Stimulated activated memory B cell treated with anti-CD40 and anti-IgM and Interleukin-4, amounts not matched to agents 10 μg/mL and 1 μg/mL and 100 μg/mL, for 72 hours (primary cell): ENCODE data around the gene MICALL1.

Experiments
- ATAC-seq: fragments of 150-1000 bp; cut with Tn5 transposase; 2 replicates; pipeline ENCODE4 v1.10.0; 2021
- H3K27ac Mint-ChIP-seq: one replicate; pipeline ENCODE4 v1.8.0; 2022; ENCODE audit warnings: mild to moderate bottlenecking, mixed read lengths
- H3K27me3 Mint-ChIP-seq: one replicate; pipeline ENCODE4 v1.8.0; 2022; ENCODE audit warnings: mixed read lengths
- H3K36me3 Mint-ChIP-seq: one replicate; pipeline ENCODE4 v1.8.0; 2022; ENCODE audit warnings: mixed read lengths
- H3K4me1 Mint-ChIP-seq: one replicate; pipeline ENCODE4 v1.8.0; 2022; ENCODE audit warnings: mixed read lengths
- H3K4me3 Mint-ChIP-seq: one replicate; pipeline ENCODE4 v1.8.0; 2022; ENCODE audit warnings: mild to moderate bottlenecking, moderate library complexity, mixed read lengths
- H3K9me3 Mint-ChIP-seq: one replicate; pipeline ENCODE4 v1.8.0; 2022; ENCODE audit warnings: mixed read lengths

MICALL1 gene

DNA sequence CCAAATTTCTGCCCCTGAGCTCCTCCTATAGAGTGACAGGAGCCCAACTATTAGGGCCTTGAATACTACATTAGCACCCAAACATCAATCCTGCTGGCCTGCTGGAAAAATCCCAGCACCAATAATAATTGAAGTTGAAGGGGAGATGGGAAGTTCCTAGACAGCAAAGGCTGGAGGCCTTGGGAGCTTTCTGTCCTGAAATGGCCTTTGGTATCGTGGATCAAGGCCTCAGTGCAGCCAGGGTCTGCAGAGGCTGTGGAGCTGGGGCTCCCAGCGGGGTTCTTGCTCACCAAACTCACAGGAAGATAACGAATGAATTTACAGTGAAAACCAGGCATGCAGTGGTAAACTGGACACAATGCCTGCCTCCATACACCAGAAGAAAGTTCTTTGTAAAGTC lies 9.2 kb upstream of the MICALL1 start:
- Mint-ChIP-seq H3K9me3 (no peaks in the 10 kb centered on the region), H3K27ac (peak overlapping the region; percentile 83), H3K4me3 (no peak overlapping the region), H3K4me1 (peaks cover 11% of the 10 kb centered on the region), H3K27me3 (no peaks in the 10 kb centered on the region), H3K36me3 (peaks cover 7% of the 10 kb centered on the region)
- no peak for ATAC-seq

DNA sequence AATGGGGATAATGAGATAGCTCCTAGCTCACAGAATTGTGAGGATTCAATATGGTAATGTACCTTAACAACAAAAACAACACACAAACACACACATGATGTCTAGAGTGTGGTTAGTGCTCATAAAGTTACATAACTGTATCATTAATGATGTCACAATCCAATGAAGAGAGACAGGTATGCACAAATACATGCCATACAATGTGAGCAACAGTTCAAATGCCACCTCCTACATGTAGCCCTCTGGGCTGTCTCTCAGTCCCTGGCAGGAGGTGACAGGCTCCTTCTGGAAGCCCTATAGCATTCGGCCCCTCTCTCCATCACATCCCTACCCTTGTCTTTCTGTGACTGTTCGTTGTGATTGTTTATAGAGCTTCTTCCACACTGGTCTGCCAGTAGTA lies 8.3 kb upstream of the MICALL1 start:
- no peak overlapping the region for H3K4me3 Mint-ChIP-seq
- peaks cover 5% of the 10 kb centered on the region for H3K36me3 Mint-ChIP-seq
- no peaks in the 10 kb centered on the region for H3K27me3 Mint-ChIP-seq
- peaks cover 11% of the 10 kb centered on the region for H3K4me1 Mint-ChIP-seq
- peak overlapping the region; percentile 26 for H3K27ac Mint-ChIP-seq
- no peaks in the 10 kb centered on the region for H3K9me3 Mint-ChIP-seq
- ATAC-seq: no peak

DNA sequence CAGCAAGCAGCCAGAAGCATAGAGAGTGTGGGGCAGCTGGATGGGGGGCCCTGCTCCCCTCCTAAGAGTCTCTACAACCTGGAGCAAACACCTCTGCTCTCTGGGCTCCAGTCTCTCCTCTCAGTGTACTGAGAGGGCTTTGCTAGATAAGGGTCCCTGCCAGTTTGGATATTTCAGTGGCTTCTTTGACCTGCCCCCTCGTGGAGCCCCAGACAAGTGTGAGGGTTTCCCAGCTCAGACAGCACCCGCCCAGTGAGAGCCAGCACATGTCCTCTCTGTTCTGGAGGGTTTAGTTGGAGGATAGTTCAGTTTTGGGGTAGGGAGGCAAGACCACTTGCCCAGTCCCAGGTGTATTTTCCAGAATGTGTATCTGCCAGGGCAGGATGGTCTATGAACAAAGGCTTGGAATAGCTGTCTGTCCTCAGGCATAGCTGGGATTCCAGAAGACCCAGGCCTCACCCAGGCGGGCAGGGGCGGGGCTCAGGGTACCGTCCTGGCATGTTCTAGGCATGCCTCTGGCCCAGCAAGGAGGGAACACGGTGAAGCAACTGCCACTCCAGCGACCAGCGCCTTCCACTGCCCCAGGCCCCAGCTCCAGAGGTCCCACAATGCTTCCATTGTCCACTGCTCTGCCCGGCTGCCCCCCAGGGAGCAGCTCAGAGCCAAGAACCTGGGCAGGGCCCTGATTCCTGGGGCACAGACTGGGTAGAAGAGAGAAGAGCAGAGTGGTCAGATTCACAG lies 7.5 kb upstream of the MICALL1 start:
- peaks cover 4% of the 10 kb centered on the region for H3K36me3 Mint-ChIP-seq
- H3K4me1 Mint-ChIP-seq: peaks cover 11% of the 10 kb centered on the region
- H3K27me3 Mint-ChIP-seq: no peaks in the 10 kb centered on the region
- no peak for ATAC-seq
- peak overlapping the region; percentile 26 for H3K27ac Mint-ChIP-seq
- no peaks in the 10 kb centered on the region for H3K9me3 Mint-ChIP-seq
- H3K4me3 Mint-ChIP-seq: no peak overlapping the region

GRCh38 chr22:37904572-37905533 lies 1.2 kb upstream of the MICALL1 start:
- Mint-ChIP-seq H3K27me3 (no peaks in the 10 kb centered on the region), H3K27ac (peak overlapping the region; percentile 88), H3K36me3 (no peaks in the 10 kb centered on the region), H3K9me3 (no peaks in the 10 kb centered on the region), H3K4me1 (peaks cover 24% of the 10 kb centered on the region), H3K4me3 (peak overlapping the region; percentile 85)
- no peak for ATAC-seq

GRCh38 chr22:37906364-37907008 lies 389 bp downstream of the MICALL1 start:
- H3K4me1 Mint-ChIP-seq: peaks cover 28% of the 10 kb centered on the region
- peak overlapping the region; percentile 28 for H3K27ac Mint-ChIP-seq
- H3K36me3 Mint-ChIP-seq: no peaks in the 10 kb centered on the region
- no peaks in the 10 kb centered on the region for H3K27me3 Mint-ChIP-seq
- peak overlapping the region; percentile 82 for H3K4me3 Mint-ChIP-seq
- peak; percentile 62 for ATAC-seq
- H3K9me3 Mint-ChIP-seq: no peaks in the 10 kb centered on the region

DNA sequence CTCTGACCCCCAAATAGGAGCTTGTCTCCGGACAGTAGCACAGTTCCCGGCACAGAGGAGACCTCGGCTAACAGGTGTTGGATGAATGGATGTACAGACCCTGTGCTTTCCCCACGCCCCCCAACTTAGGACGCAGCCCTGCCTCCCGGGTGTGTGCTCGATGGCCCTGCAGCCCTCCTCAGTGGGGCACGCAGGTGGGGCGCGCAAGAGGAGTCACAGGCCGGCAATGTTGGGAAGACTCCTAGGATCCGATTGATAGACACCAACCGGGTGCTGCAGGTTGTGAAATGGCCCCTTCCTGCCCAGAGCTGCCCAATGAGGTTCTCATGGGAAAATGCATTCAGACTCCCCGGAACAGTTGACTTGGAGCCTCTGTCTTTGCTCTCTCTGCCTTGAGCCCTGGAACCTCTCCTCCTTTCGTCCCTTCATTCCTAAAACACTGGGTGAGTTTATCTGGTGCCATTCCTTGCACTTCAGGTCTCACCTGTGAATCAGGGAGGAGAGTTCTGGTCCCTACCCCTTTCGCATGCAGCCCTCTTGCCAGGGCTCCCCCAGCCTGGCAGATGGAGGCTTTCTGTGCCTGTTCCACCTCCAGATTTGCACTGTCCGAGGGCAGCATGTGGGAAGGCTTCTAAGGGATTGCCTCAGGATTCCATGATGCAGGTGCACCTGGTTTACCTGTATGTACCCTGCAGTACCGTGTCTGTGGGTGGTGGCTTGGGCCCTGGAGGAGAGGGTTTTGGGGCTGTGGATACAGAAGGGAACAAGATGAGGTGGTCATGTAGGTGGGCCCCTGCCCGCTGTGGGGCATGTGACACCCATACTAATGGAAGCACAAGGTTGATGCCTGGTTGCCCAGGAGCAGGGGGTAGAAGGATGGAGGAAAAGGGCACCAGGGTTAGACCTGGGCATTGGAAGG lies 1.2 kb downstream of the MICALL1 start:
- no peaks in the 10 kb centered on the region for H3K27me3 Mint-ChIP-seq
- no peaks in the 10 kb centered on the region for H3K9me3 Mint-ChIP-seq
- peak overlapping the region; percentile 82 for H3K4me3 Mint-ChIP-seq
- peak overlapping the region; percentile 28 for H3K27ac Mint-ChIP-seq
- H3K36me3 Mint-ChIP-seq: peaks cover 2% of the 10 kb centered on the region
- ATAC-seq: no peak
- peaks cover 35% of the 10 kb centered on the region for H3K4me1 Mint-ChIP-seq

GRCh38 chr22:37909766-37910165 lies 3.7 kb downstream of the MICALL1 start:
- peaks cover 42% of the 10 kb centered on the region for H3K4me1 Mint-ChIP-seq

GRCh38 chr22:37910890-37911672 lies 5.0 kb downstream of the MICALL1 start:
- no peak for ATAC-seq
- Mint-ChIP-seq H3K9me3 (no peaks in the 10 kb centered on the region), H3K27me3 (no peaks in the 10 kb centered on the region), H3K36me3 (peaks cover 4% of the 10 kb centered on the region), H3K27ac (no peak overlapping the region), H3K4me3 (no peak overlapping the region), H3K4me1 (peaks cover 32% of the 10 kb centered on the region)

More at GRCh38 chr22:37909766-37910165, 3.7 kb downstream of the MICALL1 start:
- H3K36me3 Mint-ChIP-seq: peaks cover 4% of the 10 kb centered on the region
- H3K27ac Mint-ChIP-seq: no peak overlapping the region
- ATAC-seq: no peak
- H3K9me3 Mint-ChIP-seq: no peaks in the 10 kb centered on the region
- no peaks in the 10 kb centered on the region for H3K27me3 Mint-ChIP-seq
- no peak overlapping the region for H3K4me3 Mint-ChIP-seq

GRCh38 chr22:37911697-37912096 lies 5.6 kb downstream of the MICALL1 start:
- no peaks in the 10 kb centered on the region for H3K9me3 Mint-ChIP-seq
- H3K36me3 Mint-ChIP-seq: peaks cover 9% of the 10 kb centered on the region
- H3K4me3 Mint-ChIP-seq: no peak overlapping the region
- no peaks in the 10 kb centered on the region for H3K27me3 Mint-ChIP-seq
- H3K27ac Mint-ChIP-seq: no peak overlapping the region
- no peak for ATAC-seq
- peaks cover 32% of the 10 kb centered on the region for H3K4me1 Mint-ChIP-seq

GRCh38 chr22:37912171-37912570 lies 6.1 kb downstream of the MICALL1 start:
- Mint-ChIP-seq H3K27me3 (no peaks in the 10 kb centered on the region), H3K4me1 (peaks cover 27% of the 10 kb centered on the region), H3K36me3 (peaks cover 12% of the 10 kb centered on the region), H3K27ac (no peak overlapping the region), H3K4me3 (no peak overlapping the region), H3K9me3 (no peaks in the 10 kb centered on the region)
- no peak for ATAC-seq

DNA sequence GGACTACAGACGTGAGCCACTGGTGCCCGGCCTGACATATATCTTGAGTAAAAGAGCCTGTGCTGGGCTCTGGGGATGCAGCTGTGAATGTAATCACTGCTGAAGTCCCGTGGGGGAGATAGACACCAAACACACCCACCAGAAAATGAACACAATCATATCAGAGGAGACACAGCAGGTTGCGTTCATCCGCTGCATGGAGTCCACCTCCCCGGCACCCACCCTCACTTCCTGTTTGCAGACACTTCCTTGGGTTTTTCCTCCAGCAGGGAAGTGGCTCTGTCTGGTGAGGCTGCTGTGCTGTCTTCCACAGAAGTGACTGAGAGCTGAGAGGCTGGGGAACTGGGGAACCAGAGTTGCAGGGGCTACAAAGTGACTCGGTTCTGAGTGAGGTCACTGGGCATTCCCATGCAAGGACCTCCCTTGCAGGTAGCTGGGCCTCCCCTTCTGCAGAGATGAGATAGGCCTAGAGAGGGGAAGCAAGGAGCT lies 7.2 kb downstream of the MICALL1 start:
- Mint-ChIP-seq H3K27ac (no peak overlapping the region), H3K4me3 (no peak overlapping the region), H3K36me3 (peaks cover 12% of the 10 kb centered on the region), H3K27me3 (no peaks in the 10 kb centered on the region), H3K4me1 (peaks cover 27% of the 10 kb centered on the region), H3K9me3 (no peaks in the 10 kb centered on the region)
- ATAC-seq: no peak

DNA sequence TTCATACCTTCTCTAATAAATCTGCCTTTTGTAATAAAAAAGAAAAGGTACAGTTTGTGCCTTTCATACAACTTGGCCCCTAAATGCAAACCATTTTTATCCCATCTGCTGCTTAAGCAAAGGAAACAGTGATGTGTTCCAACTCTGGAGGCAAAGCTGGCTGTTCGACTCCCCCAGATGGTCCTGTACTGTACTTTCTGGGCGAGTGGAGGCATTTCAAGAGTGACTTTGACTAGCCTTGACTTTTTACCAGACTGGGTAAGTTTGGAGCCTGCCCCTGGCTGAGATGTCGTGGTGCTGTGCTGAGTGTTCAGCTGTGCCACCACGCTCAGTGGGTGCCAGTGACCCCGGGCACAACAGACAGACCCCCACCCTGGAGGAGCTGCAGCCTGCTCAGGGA lies 10.2 kb downstream of the MICALL1 start:
- H3K9me3 Mint-ChIP-seq: no peaks in the 10 kb centered on the region
- H3K27ac Mint-ChIP-seq: no peak overlapping the region
- H3K4me1 Mint-ChIP-seq: peaks cover 38% of the 10 kb centered on the region
- H3K4me3 Mint-ChIP-seq: no peak overlapping the region
- peaks cover 18% of the 10 kb centered on the region for H3K36me3 Mint-ChIP-seq
- no peak for ATAC-seq
- no peaks in the 10 kb centered on the region for H3K27me3 Mint-ChIP-seq

GRCh38 chr22:37917874-37918548 lies 11.9 kb downstream of the MICALL1 start:
- peak overlapping the region; percentile 44 for H3K27ac Mint-ChIP-seq
- ATAC-seq: peak; percentile 68
- peaks cover 26% of the 10 kb centered on the region for H3K4me1 Mint-ChIP-seq
- H3K36me3 Mint-ChIP-seq: peaks cover 14% of the 10 kb centered on the region
- no peaks in the 10 kb centered on the region for H3K9me3 Mint-ChIP-seq
- no peak overlapping the region for H3K4me3 Mint-ChIP-seq
- H3K27me3 Mint-ChIP-seq: no peaks in the 10 kb centered on the region
